OCI-LY1 (cell line): ENCODE data around the gene TRIM6.

Source experiments
- EZH2 ChIP-seq: fragments of 200-600 bp; sonication (generic), shearing (Covaris generic); IDR thresholded peaks from 2 replicates; pipeline ENCODE4 v1.8.0; 2017; ENCODE audit warnings: borderline replicate concordance, mixed run types, mild to moderate bottlenecking, antibody characterized with exemption, low read length, moderate library complexity, mixed read lengths
- TF ChIP-seq, protein P1 (sequence below): fragments of 200-600 bp; sonication (generic), shearing (Covaris generic); IDR thresholded peaks from 2 replicates; pipeline ENCODE4 v1.5.1; 2017; ENCODE audit warnings: mild to moderate bottlenecking, antibody characterized with exemption, low read length, moderate library complexity, mixed read lengths

- TF ChIP-seq, protein P1, sequence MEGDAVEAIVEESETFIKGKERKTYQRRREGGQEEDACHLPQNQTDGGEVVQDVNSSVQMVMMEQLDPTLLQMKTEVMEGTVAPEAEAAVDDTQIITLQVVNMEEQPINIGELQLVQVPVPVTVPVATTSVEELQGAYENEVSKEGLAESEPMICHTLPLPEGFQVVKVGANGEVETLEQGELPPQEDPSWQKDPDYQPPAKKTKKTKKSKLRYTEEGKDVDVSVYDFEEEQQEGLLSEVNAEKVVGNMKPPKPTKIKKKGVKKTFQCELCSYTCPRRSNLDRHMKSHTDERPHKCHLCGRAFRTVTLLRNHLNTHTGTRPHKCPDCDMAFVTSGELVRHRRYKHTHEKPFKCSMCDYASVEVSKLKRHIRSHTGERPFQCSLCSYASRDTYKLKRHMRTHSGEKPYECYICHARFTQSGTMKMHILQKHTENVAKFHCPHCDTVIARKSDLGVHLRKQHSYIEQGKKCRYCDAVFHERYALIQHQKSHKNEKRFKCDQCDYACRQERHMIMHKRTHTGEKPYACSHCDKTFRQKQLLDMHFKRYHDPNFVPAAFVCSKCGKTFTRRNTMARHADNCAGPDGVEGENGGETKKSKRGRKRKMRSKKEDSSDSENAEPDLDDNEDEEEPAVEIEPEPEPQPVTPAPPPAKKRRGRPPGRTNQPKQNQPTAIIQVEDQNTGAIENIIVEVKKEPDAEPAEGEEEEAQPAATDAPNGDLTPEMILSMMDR = no peak
- TF ChIP-seq EZH2 = no peak
These were observed 47.1 kb downstream of the TRIM6 start for GRCh38 chr11:5643585-5643984.
